Naive thymus-derived CD4-positive, alpha-beta T cell (primary cell): Measurements from ENCODE around the gene SMU1. TPM values are rescaled to one million over a fixed set of nuclear protein-coding genes. Genes with fewer than 3 reads are reported as not detected.

Experiments
- ATAC-seq: fragments of 150-1000 bp; cut with Tn5 transposase; 2 replicates; pipeline ENCODE4 v1.10.0; 2021; ENCODE audit warnings: mild to moderate bottlenecking, moderate library complexity
- CTCF ChIA-PET: fragments of 350-600 bp; sonication (Branson Sonifier 250); formaldehyde crosslinking; loops from one replicate; lab custom pipeline; 2021; ENCODE audit warnings: antibody characterized with exemption; lab: Charles Lee
- POLR2A ChIA-PET: fragments of 350-600 bp; sonication (Branson Sonifier 250); formaldehyde crosslinking; loops from one replicate; lab custom pipeline; 2021; ENCODE audit warnings: antibody characterized with exemption, inconsistent platforms; lab: Charles Lee
- DNase-seq, 9 donors: peaks; one replicate each; pipeline versions ENCODE4 v3.0.0 to v3.0.0-alpha.2; 2020 to 2022; ENCODE audit warnings: mixed read lengths in 1 of 9
- H3K27ac ChIP-seq: one replicate; pipeline ENCODE4 v1.7.0; 2013; ENCODE audit warnings: mild to moderate bottlenecking, low read depth, low read length, moderate library complexity
- H3K27me3 ChIP-seq, 2 donors: one replicate each; pipeline ENCODE4 v1.7.0; 2013; ENCODE audit warnings: low read length in 2 of 2, mild to moderate bottlenecking in 2 of 2, moderate library complexity in 2 of 2; ENCODE audit not compliant: control insufficient read depth in 2 of 2, insufficient read depth in 2 of 2
- H3K36me3 ChIP-seq, 3 experiments: 1 replicate in 2 of 3; 2 replicates in 1 of 3; pipeline ENCODE4 v1.7.0; 2013; ENCODE audit warnings: low read length in 3 of 3, mild to moderate bottlenecking in 3 of 3, moderate library complexity in 1 of 3; ENCODE audit not compliant: insufficient read depth in 3 of 3, control insufficient read depth in 2 of 3
- H3K4me1 ChIP-seq, 2 donors: one replicate each; pipeline ENCODE4 v1.7.0; 2013; ENCODE audit warnings: low read length in 2 of 2, mild to moderate bottlenecking in 2 of 2, moderate library complexity in 1 of 2; ENCODE audit not compliant: control insufficient read depth in 2 of 2, insufficient read depth in 2 of 2
- H3K4me3 ChIP-seq: 2 replicates; pipeline ENCODE4 v1.7.0; 2013; ENCODE audit warnings: mild to moderate bottlenecking, low read length
- H3K9me3 ChIP-seq, 3 experiments: 1 replicate in 2 of 3; 2 replicates in 1 of 3; pipeline ENCODE4 v1.7.0; 2013; ENCODE audit warnings: low read length in 3 of 3; ENCODE audit not compliant: control insufficient read depth in 2 of 3
- H3K27ac Mint-ChIP-seq, 9 donors: one replicate each; pipeline ENCODE4 v1.8.0; 2020 to 2022; ENCODE audit warnings: mixed read lengths in 9 of 9, mild to moderate bottlenecking in 8 of 9, moderate library complexity in 5 of 9, inconsistent platforms in 2 of 9
- H3K27me3 Mint-ChIP-seq, 5 donors: one replicate each; pipeline ENCODE4 v1.8.0; 2021 to 2022; ENCODE audit warnings: mixed read lengths in 5 of 5, mild to moderate bottlenecking in 1 of 5
- H3K36me3 Mint-ChIP-seq, 5 donors: one replicate each; pipeline ENCODE4 v1.8.0; 2020 to 2022; ENCODE audit warnings: mixed read lengths in 5 of 5, mild to moderate bottlenecking in 3 of 5, inconsistent platforms in 1 of 5
- H3K4me1 Mint-ChIP-seq, 7 donors: one replicate each; pipeline ENCODE4 v1.8.0; 2020 to 2022; ENCODE audit warnings: mixed read lengths in 7 of 7, mild to moderate bottlenecking in 3 of 7, inconsistent platforms in 1 of 7
- H3K4me3 Mint-ChIP-seq, 10 donors: one replicate each; pipeline ENCODE4 v1.8.0; 2020 to 2022; ENCODE audit warnings: mild to moderate bottlenecking in 10 of 10, mixed read lengths in 10 of 10, moderate library complexity in 6 of 10, inconsistent platforms in 2 of 10
- H3K9me3 Mint-ChIP-seq, 11 donors: one replicate each; pipeline ENCODE4 v1.8.0; 2020 to 2022; ENCODE audit warnings: mixed read lengths in 11 of 11, mild to moderate bottlenecking in 4 of 11, inconsistent platforms in 1 of 11, moderate library complexity in 1 of 11
- intact Hi-C, 2 donors: fragments of 100-400 bp; cut with micrococcal nuclease; formaldehyde crosslinking; loops; one replicate each; pipeline ENCODE4 v1.15.1; 2023
- polyA plus RNA-seq, 2 donors: library from polyadenylated mRNA; unstranded; fragments of 300-500 nt; fragmentation: Illumina TruSeq; gene quantifications; one replicate each; pipeline ENCODE4 v1.2.3, GENCODE V29; 2021
- total RNA-seq, 6 experiments: library from RNA in 5 of 6; stranded (reverse) in 5 of 6; gene quantifications; 1 replicate in 5 of 6; 2 replicates in 1 of 6; pipeline ENCODE4 v1.2.3 and lab custom pipeline; 2021 to 2026

The SMU1 gene
- total and polyA plus RNA-seq, 7 experiments from 2014 or later: 22.3 to 32.9 (median 26.4) TPM

- Mint-ChIP-seq H3K27ac (peak overlapping the region; percentile 46 to 92 (median 68)), H3K27me3 (no peaks in the 10 kb centered on the region), H3K4me3 (peak overlapping the region; percentile 69 to 91 (median 82)), H3K36me3 (peaks cover 9 to 30% (median 15%) of the 10 kb centered on the region in 5 donors), H3K4me1 (peaks cover 8 to 24% (median 19%) of the 10 kb centered on the region in 7 donors), H3K9me3 (no peaks in the 10 kb centered on the region)
- ChIA-PET CTCF (no interaction called here), POLR2A (interaction anchor here (0.8 kb wide), 1 partner anchor 31 kb away, joined by 3 read pairs; no protein-coding TSS in a partner anchor)
- peak overlapping the region; percentile 56 for H3K4me3 ChIP-seq
- peaks cover 0 to 21% (median 3%) of the 10 kb centered on the region in 3 experiments for H3K36me3 ChIP-seq
- ATAC-seq: no peak
- DNase-seq: no peak
- H3K27ac ChIP-seq: peak overlapping the region; percentile 68
- peaks cover 0 to 6% of the 10 kb centered on the region in 2 donors for H3K4me1 ChIP-seq
- no peaks in the 10 kb centered on the region for H3K9me3 ChIP-seq
- H3K27me3 ChIP-seq: no peaks in the 10 kb centered on the region
- intact Hi-C loops: loop anchor here in 1 of 2 donors (1.0 kb wide), 2 partner anchors 9 to 32 kb away; partner anchors contain the start of gene SMU1
Measured at GRCh38 chr9:33044677-33045282, 31.7 kb downstream of the SMU1 start.

DNA sequence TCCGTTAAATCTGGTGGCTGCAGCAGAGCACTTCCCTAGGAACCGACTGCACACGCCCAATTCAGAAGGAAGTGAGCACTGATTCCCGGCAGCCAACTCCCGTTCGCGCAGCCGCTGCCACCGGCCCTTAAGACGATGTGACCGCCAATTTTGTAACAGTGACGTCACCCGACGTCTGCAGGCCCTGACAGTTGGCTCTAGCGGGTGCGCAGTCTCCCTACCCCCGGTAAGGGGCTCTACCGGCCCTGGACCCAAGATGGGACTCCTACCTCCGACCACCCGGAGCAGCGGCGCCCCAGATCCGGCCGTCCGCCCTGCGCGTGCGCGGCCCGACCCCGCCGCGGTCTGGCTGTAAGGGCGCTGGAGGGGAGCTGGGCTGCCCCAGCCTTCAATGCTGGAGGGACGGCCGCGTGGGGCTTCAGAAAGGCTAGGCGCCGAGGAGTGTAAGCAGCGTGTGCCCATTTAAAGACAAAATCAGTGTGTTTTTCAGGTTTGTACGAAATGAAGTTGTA is 32.3 kb downstream of the SMU1 start:
- Mint-ChIP-seq H3K27me3 (no peaks in the 10 kb centered on the region), H3K4me3 (peak overlapping the region; percentile 69 to 91 (median 82)), H3K4me1 (peaks cover 8 to 24% (median 19%) of the 10 kb centered on the region in 7 donors), H3K9me3 (no peaks in the 10 kb centered on the region), H3K27ac (peak overlapping the region; percentile 59 to 92 (median 79)), H3K36me3 (peaks cover 9 to 25% (median 11%) of the 10 kb centered on the region in 5 donors)
- Histone ChIP-seq H3K9me3 (no peaks in the 10 kb centered on the region), H3K36me3 (peaks cover 0 to 21% (median 0%) of the 10 kb centered on the region in 3 experiments), H3K27ac (peak overlapping the region; percentile 68), H3K4me1 (peaks cover 0 to 6% of the 10 kb centered on the region in 2 donors), H3K4me3 (peak overlapping the region; percentile 56), H3K27me3 (no peaks in the 10 kb centered on the region)
- peak; percentile 80 for ATAC-seq
- ChIA-PET CTCF (no interaction called here), POLR2A (interaction anchor here (0.9 kb wide), 1 partner anchor 20 kb away, joined by 6 read pairs; no protein-coding TSS in a partner anchor)
- intact Hi-C loops: loop anchor here in 1 of 2 donors (1.0 kb wide), 2 partner anchors 9 to 32 kb away; partner anchors contain the start of gene SMU1
- peak; percentile 43 to 74 (median 50) for DNase-seq

DNA sequence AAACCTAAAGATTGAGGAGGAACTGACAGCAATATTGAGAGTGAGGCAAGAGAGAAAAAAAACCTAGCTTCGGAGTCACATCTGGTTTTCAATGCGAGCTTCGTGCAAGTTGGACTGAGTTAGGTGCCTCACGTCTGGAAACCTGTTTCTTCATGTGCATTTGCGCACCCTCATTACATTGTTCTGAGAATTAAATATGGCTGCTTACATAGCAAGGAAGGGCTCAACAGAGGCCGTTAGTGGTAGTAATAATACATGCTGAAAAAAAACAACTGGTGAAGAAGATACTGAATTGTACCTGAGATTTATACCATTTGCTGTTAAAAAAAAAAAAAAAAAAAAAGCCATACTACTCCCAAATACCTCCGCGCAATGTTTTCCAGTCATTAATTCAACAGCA is 32.8 kb downstream of the SMU1 start:
- Mint-ChIP-seq H3K36me3 (peaks cover 6 to 25% (median 11%) of the 10 kb centered on the region in 5 donors), H3K4me3 (peak overlapping the region; percentile 69 to 91 (median 82)), H3K4me1 (peaks cover 8 to 24% (median 19%) of the 10 kb centered on the region in 7 donors), H3K27ac (peak overlapping the region; percentile 59 to 87 (median 77)), H3K27me3 (no peaks in the 10 kb centered on the region), H3K9me3 (no peaks in the 10 kb centered on the region)
- intact Hi-C loops: loop anchor here (1.0 to 2.0 kb wide), 3 partner anchors 8 to 33 kb away; partner anchors contain the start of gene SMU1 (in 1 of the 2)
- DNase-seq (no peak), ATAC-seq (no peak)
- no peaks in the 10 kb centered on the region for H3K9me3 ChIP-seq
- POLR2A ChIA-PET: interaction anchor here (0.9 kb wide), 1 partner anchor 20 kb away, joined by 6 read pairs; no protein-coding TSS in a partner anchor
- peak overlapping the region; percentile 56 for H3K4me3 ChIP-seq
- H3K27ac ChIP-seq: peak overlapping the region; percentile 68
- H3K36me3 ChIP-seq: peaks cover 0 to 26% (median 2%) of the 10 kb centered on the region in 3 experiments
- CTCF ChIA-PET: no interaction called here
- peaks cover 0 to 6% of the 10 kb centered on the region in 2 donors for H3K4me1 ChIP-seq
- no peaks in the 10 kb centered on the region for H3K27me3 ChIP-seq

- Mint-ChIP-seq H3K27me3 (no peaks in the 10 kb centered on the region), H3K27ac (peak overlapping the region in 1 of 9 donors; percentile 79), H3K4me1 (peaks cover 8 to 28% (median 19%) of the 10 kb centered on the region in 7 donors), H3K36me3 (peaks cover 9 to 25% (median 13%) of the 10 kb centered on the region in 5 donors), H3K4me3 (no peak overlapping the region), H3K9me3 (no peaks in the 10 kb centered on the region)
- intact Hi-C loops: loop anchor here (2.0 kb wide), 1 partner anchor 14 kb away; no protein-coding TSS in a partner anchor
- Histone ChIP-seq H3K4me3 (no peak overlapping the region), H3K27me3 (no peaks in the 10 kb centered on the region), H3K9me3 (no peaks in the 10 kb centered on the region), H3K4me1 (peaks cover 0 to 6% of the 10 kb centered on the region in 2 donors), H3K36me3 (peaks cover 0 to 37% (median 9%) of the 10 kb centered on the region in 3 experiments), H3K27ac (no peak overlapping the region)
- ATAC-seq (no peak), DNase-seq (no peak)
- POLR2A ChIA-PET: interaction anchor here (0.7 to 1.0 kb wide), 3 partner anchors 15 to 20 kb away, joined by 3 to 4 read pairs (median 4); partner anchors contain the start of gene DNAJA1
- CTCF ChIA-PET: interaction anchor here (0.9 kb wide), 1 partner anchor 184 kb away, joined by 3 read pairs; no protein-coding TSS in a partner anchor
Measured at GRCh38 chr9:33042473-33042872, 34.0 kb downstream of the SMU1 start.

GRCh38 chr9:33041432-33042188 is 34.9 kb downstream of the SMU1 start:
- Histone ChIP-seq H3K27ac (no peak overlapping the region), H3K4me1 (peaks cover 0 to 6% of the 10 kb centered on the region in 2 donors), H3K36me3 (peaks cover 3 to 36% (median 13%) of the 10 kb centered on the region in 3 experiments), H3K9me3 (no peaks in the 10 kb centered on the region), H3K4me3 (no peak overlapping the region), H3K27me3 (no peaks in the 10 kb centered on the region)
- peak; percentile 8 for ATAC-seq
- intact Hi-C loops: loop anchor here (2.0 kb wide), 2 partner anchors 13 kb away; no protein-coding TSS in a partner anchor
- no peaks in the 10 kb centered on the region for H3K9me3 Mint-ChIP-seq
- CTCF ChIA-PET: no interaction called here
- peak overlapping the region in 3 of 9 donors; percentile 1 to 43 (median 4) for H3K27ac Mint-ChIP-seq
- DNase-seq: no peak
- POLR2A ChIA-PET: interaction anchor here (0.7 to 2.9 kb wide), 3 partner anchors 13 to 19 kb away, joined by 3 to 8 read pairs (median 4); partner anchors contain the start of gene DNAJA1
- H3K36me3 Mint-ChIP-seq: peaks cover 5 to 24% (median 10%) of the 10 kb centered on the region in 5 donors
- H3K27me3 Mint-ChIP-seq: no peaks in the 10 kb centered on the region
- peaks cover 12 to 30% (median 20%) of the 10 kb centered on the region in 7 donors for H3K4me1 Mint-ChIP-seq
- H3K4me3 Mint-ChIP-seq: no peak overlapping the region
